Sigmoid colon (tissue), 4 donors: ENCODE measurements around the gene ELAVL4.

Experiments used
- EP300 ChIP-seq, 4 donors: sonication (generic); formaldehyde crosslinking; IDR thresholded peaks; one replicate each; pipeline ENCODE4 v1.6.1; 2017; ENCODE audit warnings: antibody characterized with exemption in 4 of 4
- POLR2A ChIP-seq, 2 donors: fragments of 450-650 bp; IDR thresholded peaks; one replicate each; pipeline ENCODE4 v1.6.1; 2016; ENCODE audit warnings: antibody characterized with exemption in 2 of 2, mild to moderate bottlenecking in 2 of 2, moderate library complexity in 2 of 2
- POLR2AphosphoS5 ChIP-seq, 4 donors: sonication (generic); formaldehyde crosslinking; IDR thresholded peaks; one replicate each; pipeline ENCODE4 v1.6.1; 2017; ENCODE audit warnings: antibody characterized with exemption in 4 of 4
- TF ChIP-seq, protein P1 (sequence below), 4 experiments: fragments of 450-650 bp in 3 of 4; fragments of 200-600 bp in 1 of 4; IDR thresholded peaks; one replicate each; pipeline ENCODE4 v1.5.1; 2016 to 2019; ENCODE audit warnings: antibody characterized with exemption in 4 of 4, mild to moderate bottlenecking in 3 of 4, moderate library complexity in 2 of 4

DNA sequence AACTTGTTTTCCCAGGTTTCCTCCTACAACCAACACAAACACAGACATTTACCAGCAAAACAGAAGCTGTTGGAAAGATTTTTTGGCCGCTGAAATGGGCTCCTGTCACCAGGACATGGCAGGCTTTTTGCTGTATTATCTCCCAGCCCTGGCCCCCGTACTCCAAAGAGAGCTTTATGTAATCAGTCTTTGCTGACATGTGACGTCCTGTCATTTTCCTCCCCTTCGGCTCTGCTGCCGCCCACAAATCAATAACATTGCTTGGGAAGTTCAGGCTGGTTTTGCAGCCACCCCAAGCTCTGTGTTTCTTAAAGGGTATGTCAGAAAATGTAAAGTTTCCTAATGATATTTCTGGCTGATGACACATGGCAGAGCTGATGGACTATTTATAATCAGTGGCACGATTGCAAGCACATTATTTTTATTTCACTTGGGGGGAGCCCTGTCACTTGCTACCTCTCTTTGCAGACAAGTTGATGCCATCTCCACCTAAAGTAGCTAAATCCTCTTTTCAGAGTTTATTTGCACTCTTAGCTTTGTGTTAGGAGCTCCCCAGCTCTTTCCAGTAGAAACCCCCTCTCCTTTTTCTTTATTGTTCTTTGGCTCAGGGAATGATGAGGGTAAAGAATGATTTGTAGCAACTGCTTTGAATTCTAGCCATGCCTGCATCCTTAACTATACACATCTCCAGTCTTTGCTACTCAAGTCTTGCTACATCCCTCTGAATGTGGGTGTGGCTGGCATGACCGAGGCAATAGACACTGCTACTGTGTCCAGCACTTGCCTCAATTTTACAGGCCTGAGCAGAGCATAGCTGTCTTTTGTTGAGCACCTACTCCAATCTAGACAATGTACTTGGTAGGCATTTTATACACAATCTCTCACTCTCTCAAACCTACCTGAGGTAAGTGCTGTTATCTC lies 67.3 kb downstream of the ELAVL4 start:
- TF ChIP-seq POLR2A (IDR thresholded peaks at IDR 0.05) (no peak), EP300 (IDR thresholded peaks at IDR 0.05) (no peak), POLR2AphosphoS5 (IDR thresholded peaks at IDR 0.05) (no peak)
- TF ChIP-seq, protein P1, sequence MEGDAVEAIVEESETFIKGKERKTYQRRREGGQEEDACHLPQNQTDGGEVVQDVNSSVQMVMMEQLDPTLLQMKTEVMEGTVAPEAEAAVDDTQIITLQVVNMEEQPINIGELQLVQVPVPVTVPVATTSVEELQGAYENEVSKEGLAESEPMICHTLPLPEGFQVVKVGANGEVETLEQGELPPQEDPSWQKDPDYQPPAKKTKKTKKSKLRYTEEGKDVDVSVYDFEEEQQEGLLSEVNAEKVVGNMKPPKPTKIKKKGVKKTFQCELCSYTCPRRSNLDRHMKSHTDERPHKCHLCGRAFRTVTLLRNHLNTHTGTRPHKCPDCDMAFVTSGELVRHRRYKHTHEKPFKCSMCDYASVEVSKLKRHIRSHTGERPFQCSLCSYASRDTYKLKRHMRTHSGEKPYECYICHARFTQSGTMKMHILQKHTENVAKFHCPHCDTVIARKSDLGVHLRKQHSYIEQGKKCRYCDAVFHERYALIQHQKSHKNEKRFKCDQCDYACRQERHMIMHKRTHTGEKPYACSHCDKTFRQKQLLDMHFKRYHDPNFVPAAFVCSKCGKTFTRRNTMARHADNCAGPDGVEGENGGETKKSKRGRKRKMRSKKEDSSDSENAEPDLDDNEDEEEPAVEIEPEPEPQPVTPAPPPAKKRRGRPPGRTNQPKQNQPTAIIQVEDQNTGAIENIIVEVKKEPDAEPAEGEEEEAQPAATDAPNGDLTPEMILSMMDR (IDR thresholded peaks at IDR 0.05) = no peak
